ENCODE results near the gene PDIK1L. TPM values are rescaled to one million over a fixed set of nuclear protein-coding genes. Genes with fewer than 3 reads are reported as not detected.

The PDIK1L gene
- total and polyA plus RNA-seq, 9 of the 15 experiments (the other 6 are each of a cell fraction or from before 2014, with no cell fraction given): 12.8 to 30.2 (median 21.5) TPM

DNA sequence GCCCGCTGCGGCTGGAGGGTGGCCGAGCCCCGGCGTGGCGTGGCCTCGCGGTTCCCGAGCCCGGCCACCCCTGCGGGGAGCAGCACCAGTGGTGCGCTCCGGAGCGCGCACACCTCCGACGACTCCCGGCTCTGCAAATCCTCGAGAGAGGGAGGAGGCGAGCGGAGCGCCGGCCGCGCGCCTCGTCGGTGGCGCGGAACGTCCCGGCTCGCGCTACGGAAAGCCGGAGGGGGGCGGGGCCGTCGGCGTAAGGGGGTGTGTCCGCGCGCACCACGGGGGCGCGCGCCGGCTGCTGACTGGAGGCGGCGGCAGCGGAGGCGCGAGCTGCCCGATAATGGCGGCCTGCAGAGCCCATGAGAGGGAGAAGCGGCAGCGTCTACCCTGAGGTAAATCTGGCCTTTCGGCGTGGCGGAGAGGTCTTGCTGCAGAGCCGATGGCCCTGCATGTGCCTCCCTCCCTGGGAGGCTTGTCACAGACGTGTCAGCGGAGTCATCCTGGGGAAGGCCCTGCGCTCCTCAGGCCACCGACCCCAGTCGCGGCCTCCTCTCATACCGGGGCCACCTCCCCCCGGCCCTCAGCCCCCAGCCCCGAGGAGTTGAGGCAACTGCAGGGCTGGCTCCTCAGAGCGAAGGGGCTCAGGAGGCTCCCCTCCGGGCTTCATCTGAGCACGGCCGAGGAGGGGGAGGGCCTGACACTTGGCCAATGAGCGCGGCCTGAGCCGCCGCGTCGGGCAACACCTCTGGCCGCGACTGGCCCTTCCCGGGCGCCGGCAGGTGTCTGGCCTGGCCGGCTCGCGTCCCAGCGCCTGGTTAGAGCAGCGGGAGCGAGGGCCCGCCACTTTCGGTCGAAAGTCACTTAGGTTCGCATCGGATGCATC lies at the start of gene PDIK1L (continued):
- TF ChIP-seq RAD21 (CRISPR knock-in tag; conservative IDR thresholded peaks at IDR 0.05 in 1 of 2, IDR thresholded peaks at IDR 0.05 in 1 of 2) (peak in 1 of 2 experiments; percentile 14; a peak in 1 of 4 replicates), JUND (IDR thresholded peaks at IDR 0.05; ENCODE audit: borderline replicate concordance, low read depth, low read length) (peak; percentile 86), JUND (tag; IDR thresholded peaks at IDR 0.05; ENCODE audit: borderline replicate concordance, low read depth, low read length) (no peak; the same call in 2 of the 3 replicates), NR4A1 (CRISPR knock-in tag; IDR thresholded peaks at IDR 0.05) (peak; percentile 94), NR4A1 (tag; IDR thresholded peaks at IDR 0.05) (peak; percentile 37; the same call in 1 of the 2 replicates), TARDBP (IDR thresholded peaks at IDR 0.05) (0 out of 2 replicates have a peak, but pooled peaks have one; percentile 21), RBM14 (IDR thresholded peaks at IDR 0.05; ENCODE audit: borderline replicate concordance, insufficient read depth, low read depth, low read length) (0 out of 2 replicates have a peak, but pooled peaks have one; percentile 29), ZNF57 (CRISPR knock-in tag; IDR thresholded peaks at IDR 0.05) (peak; percentile 79; the same call in 1 of the 2 replicates), BHLHE40 (IDR thresholded peaks at IDR 0.05; ENCODE audit: low read length) (peak; percentile 82)
- TF ChIP-seq, protein P1, sequence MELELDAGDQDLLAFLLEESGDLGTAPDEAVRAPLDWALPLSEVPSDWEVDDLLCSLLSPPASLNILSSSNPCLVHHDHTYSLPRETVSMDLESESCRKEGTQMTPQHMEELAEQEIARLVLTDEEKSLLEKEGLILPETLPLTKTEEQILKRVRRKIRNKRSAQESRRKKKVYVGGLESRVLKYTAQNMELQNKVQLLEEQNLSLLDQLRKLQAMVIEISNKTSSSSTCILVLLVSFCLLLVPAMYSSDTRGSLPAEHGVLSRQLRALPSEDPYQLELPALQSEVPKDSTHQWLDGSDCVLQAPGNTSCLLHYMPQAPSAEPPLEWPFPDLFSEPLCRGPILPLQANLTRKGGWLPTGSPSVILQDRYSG (tag; conservative IDR thresholded peaks at IDR 0.05; ENCODE audit: low read depth): no peak
- TF ChIP-seq, protein P2, sequence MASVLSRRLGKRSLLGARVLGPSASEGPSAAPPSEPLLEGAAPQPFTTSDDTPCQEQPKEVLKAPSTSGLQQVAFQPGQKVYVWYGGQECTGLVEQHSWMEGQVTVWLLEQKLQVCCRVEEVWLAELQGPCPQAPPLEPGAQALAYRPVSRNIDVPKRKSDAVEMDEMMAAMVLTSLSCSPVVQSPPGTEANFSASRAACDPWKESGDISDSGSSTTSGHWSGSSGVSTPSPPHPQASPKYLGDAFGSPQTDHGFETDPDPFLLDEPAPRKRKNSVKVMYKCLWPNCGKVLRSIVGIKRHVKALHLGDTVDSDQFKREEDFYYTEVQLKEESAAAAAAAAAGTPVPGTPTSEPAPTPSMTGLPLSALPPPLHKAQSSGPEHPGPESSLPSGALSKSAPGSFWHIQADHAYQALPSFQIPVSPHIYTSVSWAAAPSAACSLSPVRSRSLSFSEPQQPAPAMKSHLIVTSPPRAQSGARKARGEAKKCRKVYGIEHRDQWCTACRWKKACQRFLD (CRISPR knock-in tag; IDR thresholded peaks at IDR 0.05): peak; percentile 87
- TF ChIP-seq, protein P3, sequence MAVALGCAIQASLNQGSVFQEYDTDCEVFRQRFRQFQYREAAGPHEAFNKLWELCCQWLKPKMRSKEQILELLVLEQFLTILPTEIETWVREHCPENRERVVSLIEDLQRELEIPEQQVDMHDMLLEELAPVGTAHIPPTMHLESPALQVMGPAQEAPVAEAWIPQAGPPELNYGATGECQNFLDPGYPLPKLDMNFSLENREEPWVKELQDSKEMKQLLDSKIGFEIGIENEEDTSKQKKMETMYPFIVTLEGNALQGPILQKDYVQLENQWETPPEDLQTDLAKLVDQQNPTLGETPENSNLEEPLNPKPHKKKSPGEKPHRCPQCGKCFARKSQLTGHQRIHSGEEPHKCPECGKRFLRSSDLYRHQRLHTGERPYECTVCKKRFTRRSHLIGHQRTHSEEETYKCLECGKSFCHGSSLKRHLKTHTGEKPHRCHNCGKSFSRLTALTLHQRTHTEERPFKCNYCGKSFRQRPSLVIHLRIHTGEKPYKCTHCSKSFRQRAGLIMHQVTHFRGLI (CRISPR knock-in tag; IDR thresholded peaks at IDR 0.05): 0 out of 2 replicates have a peak, but pooled peaks have one; percentile 15
- TF ChIP-seq, protein P4, sequence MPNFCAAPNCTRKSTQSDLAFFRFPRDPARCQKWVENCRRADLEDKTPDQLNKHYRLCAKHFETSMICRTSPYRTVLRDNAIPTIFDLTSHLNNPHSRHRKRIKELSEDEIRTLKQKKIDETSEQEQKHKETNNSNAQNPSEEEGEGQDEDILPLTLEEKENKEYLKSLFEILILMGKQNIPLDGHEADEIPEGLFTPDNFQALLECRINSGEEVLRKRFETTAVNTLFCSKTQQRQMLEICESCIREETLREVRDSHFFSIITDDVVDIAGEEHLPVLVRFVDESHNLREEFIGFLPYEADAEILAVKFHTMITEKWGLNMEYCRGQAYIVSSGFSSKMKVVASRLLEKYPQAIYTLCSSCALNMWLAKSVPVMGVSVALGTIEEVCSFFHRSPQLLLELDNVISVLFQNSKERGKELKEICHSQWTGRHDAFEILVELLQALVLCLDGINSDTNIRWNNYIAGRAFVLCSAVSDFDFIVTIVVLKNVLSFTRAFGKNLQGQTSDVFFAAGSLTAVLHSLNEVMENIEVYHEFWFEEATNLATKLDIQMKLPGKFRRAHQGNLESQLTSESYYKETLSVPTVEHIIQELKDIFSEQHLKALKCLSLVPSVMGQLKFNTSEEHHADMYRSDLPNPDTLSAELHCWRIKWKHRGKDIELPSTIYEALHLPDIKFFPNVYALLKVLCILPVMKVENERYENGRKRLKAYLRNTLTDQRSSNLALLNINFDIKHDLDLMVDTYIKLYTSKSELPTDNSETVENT (CRISPR knock-in tag; IDR thresholded peaks at IDR 0.05): peak; percentile 56; the same call in 1 of the 2 replicates
- TF ChIP-seq, protein P5, sequence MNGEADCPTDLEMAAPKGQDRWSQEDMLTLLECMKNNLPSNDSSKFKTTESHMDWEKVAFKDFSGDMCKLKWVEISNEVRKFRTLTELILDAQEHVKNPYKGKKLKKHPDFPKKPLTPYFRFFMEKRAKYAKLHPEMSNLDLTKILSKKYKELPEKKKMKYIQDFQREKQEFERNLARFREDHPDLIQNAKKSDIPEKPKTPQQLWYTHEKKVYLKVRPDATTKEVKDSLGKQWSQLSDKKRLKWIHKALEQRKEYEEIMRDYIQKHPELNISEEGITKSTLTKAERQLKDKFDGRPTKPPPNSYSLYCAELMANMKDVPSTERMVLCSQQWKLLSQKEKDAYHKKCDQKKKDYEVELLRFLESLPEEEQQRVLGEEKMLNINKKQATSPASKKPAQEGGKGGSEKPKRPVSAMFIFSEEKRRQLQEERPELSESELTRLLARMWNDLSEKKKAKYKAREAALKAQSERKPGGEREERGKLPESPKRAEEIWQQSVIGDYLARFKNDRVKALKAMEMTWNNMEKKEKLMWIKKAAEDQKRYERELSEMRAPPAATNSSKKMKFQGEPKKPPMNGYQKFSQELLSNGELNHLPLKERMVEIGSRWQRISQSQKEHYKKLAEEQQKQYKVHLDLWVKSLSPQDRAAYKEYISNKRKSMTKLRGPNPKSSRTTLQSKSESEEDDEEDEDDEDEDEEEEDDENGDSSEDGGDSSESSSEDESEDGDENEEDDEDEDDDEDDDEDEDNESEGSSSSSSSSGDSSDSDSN (IDR thresholded peaks at IDR 0.05; ENCODE audit: borderline replicate concordance in 1 of 2, low read depth in 2 of 2, low read length in 2 of 2): peak; percentile 91 to 98
